ENCODE measurements around the gene FXYD3. TPM values are rescaled to one million over a fixed set of nuclear protein-coding genes. Genes with fewer than 3 reads are reported as not detected.

FXYD3 gene
- polyA plus RNA-seq, 1 of the 3 experiments (the other 2 are of a cell fraction): not detected

DNA sequence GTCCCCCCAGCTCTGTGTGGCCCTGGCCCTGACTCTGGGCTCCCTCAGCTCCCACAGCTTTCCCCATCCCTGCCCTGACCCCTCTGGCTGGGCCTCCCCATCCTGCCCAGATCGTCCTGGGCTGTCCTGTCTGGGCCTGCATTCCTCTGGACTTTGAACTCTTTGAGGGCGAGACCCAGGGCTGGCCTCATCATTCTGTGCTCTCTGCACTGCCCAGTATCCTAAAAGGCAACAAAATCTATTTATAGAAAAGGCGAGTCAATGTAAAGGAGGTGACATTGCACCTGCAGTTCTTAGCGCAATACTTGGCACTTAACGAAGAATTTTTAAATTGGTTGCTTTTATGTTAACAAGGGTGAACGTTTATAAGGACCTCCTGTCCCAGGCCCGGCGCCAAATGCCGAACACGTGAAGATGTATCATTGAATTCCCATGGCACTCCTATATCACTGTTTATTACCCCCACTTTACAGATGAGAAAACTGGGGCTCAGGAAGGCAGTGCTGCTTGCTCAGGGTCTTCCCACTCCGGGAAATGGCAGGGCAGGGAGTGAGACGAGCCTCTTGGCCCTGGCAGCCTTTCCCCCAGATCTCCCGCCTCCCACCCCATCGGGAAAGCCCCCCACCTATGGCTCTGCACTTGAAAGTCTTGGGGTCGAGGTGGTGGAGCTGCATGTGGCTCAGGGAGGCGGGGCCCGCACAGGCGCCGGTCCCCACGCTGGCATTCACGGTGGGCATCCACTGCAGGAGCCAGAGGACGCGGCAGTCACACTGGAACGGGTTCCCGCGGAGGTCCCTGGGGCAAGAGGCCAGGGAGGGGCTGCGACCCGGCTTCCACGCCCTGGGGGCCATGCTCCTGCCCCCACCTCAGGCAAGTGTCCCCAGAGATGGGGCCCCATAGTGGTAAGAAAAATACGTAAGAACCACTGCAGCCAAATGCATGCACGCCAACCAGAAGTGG is 15.4 kb downstream of the FXYD3 start:
- Histone ChIP-seq H3K9me2 (no peaks in the 10 kb centered on the region), H3K4me3 (ENCODE audit: low read depth in 2 of 2, low read length in 1 of 2) (no peak overlapping the region), H3K4me1 (ENCODE audit: control insufficient read depth in 1 of 2, insufficient read depth in 2 of 2, low read depth in 1 of 2, low read length in 1 of 2) (peaks cover 0 to 6% of the 10 kb centered on the region in 2 experiments; a peak in 1 of 4 replicates), H3K36me3 (replicated peaks in 1 of 2; ENCODE audit: control insufficient read depth in 1 of 2, insufficient read depth in 2 of 2, low read length in 1 of 2) (no peaks in the 10 kb centered on the region), H2AFZ (ENCODE audit: low read depth) (no peak overlapping the region), H4K20me1 (ENCODE audit: insufficient read depth) (no peaks in the 10 kb centered on the region), H3K27me3 (ENCODE audit: insufficient read depth) (no peaks in the 10 kb centered on the region; the same call in 1 of the 2 replicates), H3K9ac (no peak overlapping the region), H3F3A (replicated peaks; ENCODE audit: insufficient read depth) (no peaks in the 10 kb centered on the region), H3K9me3 (no peaks in the 10 kb centered on the region), H3K27ac (ENCODE audit: low read depth in 2 of 2, low read length in 1 of 2) (no peak overlapping the region), H3K79me2 (ENCODE audit: insufficient read depth) (no peaks in the 10 kb centered on the region), H3K4me2 (no peak overlapping the region)
- TF ChIP-seq EZH2phosphoT487 (IDR thresholded peaks at IDR 0.05; ENCODE audit: borderline replicate concordance, low read depth) (no peak), CHD2 (IDR thresholded peaks at IDR 0.05; ENCODE audit: low read length, partially characterized antibody) (no peak), TAF1 (IDR thresholded peaks at IDR 0.05; ENCODE audit: borderline replicate concordance, low read depth, low read length) (no peak), RFX5 (IDR thresholded peaks at IDR 0.05; ENCODE audit: low read length) (no peak), SIN3A (IDR thresholded peaks at IDR 0.05; ENCODE audit: borderline replicate concordance, low read depth, low read length) (no peak), JUND (IDR thresholded peaks at IDR 0.05) (no peak), ELF1 (IDR thresholded peaks at IDR 0.05) (no peak), TCF12 (IDR thresholded peaks at IDR 0.05) (no peak)
- TF ChIP-seq, protein P1, sequence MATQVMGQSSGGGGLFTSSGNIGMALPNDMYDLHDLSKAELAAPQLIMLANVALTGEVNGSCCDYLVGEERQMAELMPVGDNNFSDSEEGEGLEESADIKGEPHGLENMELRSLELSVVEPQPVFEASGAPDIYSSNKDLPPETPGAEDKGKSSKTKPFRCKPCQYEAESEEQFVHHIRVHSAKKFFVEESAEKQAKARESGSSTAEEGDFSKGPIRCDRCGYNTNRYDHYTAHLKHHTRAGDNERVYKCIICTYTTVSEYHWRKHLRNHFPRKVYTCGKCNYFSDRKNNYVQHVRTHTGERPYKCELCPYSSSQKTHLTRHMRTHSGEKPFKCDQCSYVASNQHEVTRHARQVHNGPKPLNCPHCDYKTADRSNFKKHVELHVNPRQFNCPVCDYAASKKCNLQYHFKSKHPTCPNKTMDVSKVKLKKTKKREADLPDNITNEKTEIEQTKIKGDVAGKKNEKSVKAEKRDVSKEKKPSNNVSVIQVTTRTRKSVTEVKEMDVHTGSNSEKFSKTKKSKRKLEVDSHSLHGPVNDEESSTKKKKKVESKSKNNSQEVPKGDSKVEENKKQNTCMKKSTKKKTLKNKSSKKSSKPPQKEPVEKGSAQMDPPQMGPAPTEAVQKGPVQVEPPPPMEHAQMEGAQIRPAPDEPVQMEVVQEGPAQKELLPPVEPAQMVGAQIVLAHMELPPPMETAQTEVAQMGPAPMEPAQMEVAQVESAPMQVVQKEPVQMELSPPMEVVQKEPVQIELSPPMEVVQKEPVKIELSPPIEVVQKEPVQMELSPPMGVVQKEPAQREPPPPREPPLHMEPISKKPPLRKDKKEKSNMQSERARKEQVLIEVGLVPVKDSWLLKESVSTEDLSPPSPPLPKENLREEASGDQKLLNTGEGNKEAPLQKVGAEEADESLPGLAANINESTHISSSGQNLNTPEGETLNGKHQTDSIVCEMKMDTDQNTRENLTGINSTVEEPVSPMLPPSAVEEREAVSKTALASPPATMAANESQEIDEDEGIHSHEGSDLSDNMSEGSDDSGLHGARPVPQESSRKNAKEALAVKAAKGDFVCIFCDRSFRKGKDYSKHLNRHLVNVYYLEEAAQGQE (IDR thresholded peaks at IDR 0.05; ENCODE audit: low read depth, low read length): no peak
- WGBS (ENCODE audit: low lambda C conversion rate): 71% methylated on average over 19 of the region's 31 CpGs
- no peak for DNase-seq
- ChIA-PET POLR2A (no interaction called here), CTCF (no interaction called here)

DNA sequence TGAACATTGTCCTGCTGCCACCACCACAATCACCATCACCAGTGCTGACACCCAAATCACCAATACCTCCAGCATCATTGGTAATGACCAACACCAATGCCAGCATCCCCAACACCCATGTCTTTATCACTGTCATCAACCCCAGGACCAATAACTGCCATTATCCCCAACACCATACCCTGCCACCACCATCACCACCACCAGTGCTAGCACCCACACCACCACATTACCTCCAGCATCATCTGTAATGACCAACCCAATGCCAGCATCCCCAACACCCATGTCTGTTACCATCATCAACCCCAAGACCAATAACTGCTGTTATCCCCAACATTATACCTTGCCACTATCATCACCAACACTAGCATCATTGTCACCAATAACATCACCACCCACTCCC is 16.6 kb downstream of the FXYD3 start:
- Histone ChIP-seq H3K9me2 (no peaks in the 10 kb centered on the region), H3K27ac (ENCODE audit: low read depth in 2 of 2, low read length in 1 of 2) (no peak overlapping the region), H3K27me3 (ENCODE audit: insufficient read depth) (peaks cover 4% of the 10 kb centered on the region; the same call in 1 of the 2 replicates), H3K4me1 (ENCODE audit: control insufficient read depth in 1 of 2, insufficient read depth in 2 of 2, low read depth in 1 of 2, low read length in 1 of 2) (peaks cover 0 to 6% of the 10 kb centered on the region in 2 experiments; a peak in 1 of 4 replicates), H3K9me3 (no peaks in the 10 kb centered on the region), H2AFZ (ENCODE audit: low read depth) (no peak overlapping the region), H3K4me2 (no peak overlapping the region), H3K4me3 (ENCODE audit: low read depth in 2 of 2, low read length in 1 of 2) (no peak overlapping the region), H3K9ac (no peak overlapping the region), H4K20me1 (ENCODE audit: insufficient read depth) (no peaks in the 10 kb centered on the region), H3K36me3 (replicated peaks in 1 of 2; ENCODE audit: control insufficient read depth in 1 of 2, insufficient read depth in 2 of 2, low read length in 1 of 2) (no peaks in the 10 kb centered on the region), H3F3A (replicated peaks; ENCODE audit: insufficient read depth) (no peaks in the 10 kb centered on the region), H3K79me2 (ENCODE audit: insufficient read depth) (no peaks in the 10 kb centered on the region)
- ChIA-PET CTCF (no interaction called here), POLR2A (no interaction called here)
- DNase-seq: no peak
- TF ChIP-seq, protein P2, sequence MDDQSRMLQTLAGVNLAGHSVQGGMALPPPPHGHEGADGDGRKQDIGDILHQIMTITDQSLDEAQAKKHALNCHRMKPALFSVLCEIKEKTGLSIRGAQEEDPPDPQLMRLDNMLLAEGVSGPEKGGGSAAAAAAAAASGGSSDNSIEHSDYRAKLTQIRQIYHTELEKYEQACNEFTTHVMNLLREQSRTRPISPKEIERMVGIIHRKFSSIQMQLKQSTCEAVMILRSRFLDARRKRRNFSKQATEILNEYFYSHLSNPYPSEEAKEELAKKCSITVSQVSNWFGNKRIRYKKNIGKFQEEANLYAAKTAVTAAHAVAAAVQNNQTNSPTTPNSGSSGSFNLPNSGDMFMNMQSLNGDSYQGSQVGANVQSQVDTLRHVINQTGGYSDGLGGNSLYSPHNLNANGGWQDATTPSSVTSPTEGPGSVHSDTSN (IDR thresholded peaks at IDR 0.05): no peak
- TF ChIP-seq FOXM1 (IDR thresholded peaks at IDR 0.05; ENCODE audit: low read depth): no peak
- TF ChIP-seq FOXJ3 (CRISPR knock-in tag; IDR thresholded peaks at IDR 0.05): no peak
- TF ChIP-seq, protein P3, sequence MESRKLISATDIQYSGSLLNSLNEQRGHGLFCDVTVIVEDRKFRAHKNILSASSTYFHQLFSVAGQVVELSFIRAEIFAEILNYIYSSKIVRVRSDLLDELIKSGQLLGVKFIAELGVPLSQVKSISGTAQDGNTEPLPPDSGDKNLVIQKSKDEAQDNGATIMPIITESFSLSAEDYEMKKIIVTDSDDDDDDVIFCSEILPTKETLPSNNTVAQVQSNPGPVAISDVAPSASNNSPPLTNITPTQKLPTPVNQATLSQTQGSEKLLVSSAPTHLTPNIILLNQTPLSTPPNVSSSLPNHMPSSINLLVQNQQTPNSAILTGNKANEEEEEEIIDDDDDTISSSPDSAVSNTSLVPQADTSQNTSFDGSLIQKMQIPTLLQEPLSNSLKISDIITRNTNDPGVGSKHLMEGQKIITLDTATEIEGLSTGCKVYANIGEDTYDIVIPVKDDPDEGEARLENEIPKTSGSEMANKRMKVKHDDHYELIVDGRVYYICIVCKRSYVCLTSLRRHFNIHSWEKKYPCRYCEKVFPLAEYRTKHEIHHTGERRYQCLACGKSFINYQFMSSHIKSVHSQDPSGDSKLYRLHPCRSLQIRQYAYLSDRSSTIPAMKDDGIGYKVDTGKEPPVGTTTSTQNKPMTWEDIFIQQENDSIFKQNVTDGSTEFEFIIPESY (IDR thresholded peaks at IDR 0.05; ENCODE audit: borderline replicate concordance, low read depth): no peak
- no peak for TF ChIP-seq GABPA (IDR thresholded peaks at IDR 0.05; ENCODE audit: low read depth)
- no peak for TF ChIP-seq RXRA (IDR thresholded peaks at IDR 0.05; ENCODE audit: borderline replicate concordance, low read depth)
- TF ChIP-seq POLR2AphosphoS5 (IDR thresholded peaks at IDR 0.05; ENCODE audit: low read depth, low read length): no peak
- TF ChIP-seq EZH2phosphoT487 (IDR thresholded peaks at IDR 0.05; ENCODE audit: borderline replicate concordance, low read depth): no peak
- TF ChIP-seq, protein P1 (IDR thresholded peaks at IDR 0.05; ENCODE audit: low read depth, low read length): no peak
- no peak for TF ChIP-seq CHD2 (IDR thresholded peaks at IDR 0.05; ENCODE audit: low read length, partially characterized antibody)

Data from SK-N-SH (cell line).